Measurements from ENCODE around the gene FYCO1. TPM values are rescaled to one million over a fixed set of nuclear protein-coding genes. Genes with fewer than 3 reads are reported as not detected.

The FYCO1 gene
- polyA plus RNA-seq, 4 donors: 16.9 to 21.0 (median 19.1) TPM

- no peak for DNase-seq (ENCODE audit: low read depth in 4 of 4, low spot score in 3 of 4)
Measured at GRCh38 chr3:45966950-45967640, 28.5 kb downstream of the FYCO1 start.

- peak in 1 of 4 donors; percentile 19 for DNase-seq (ENCODE audit: low read depth in 4 of 4, low spot score in 3 of 4)
Measured at GRCh38 chr3:45966371-45966791, 29.2 kb downstream of the FYCO1 start.

- no peak for DNase-seq (ENCODE audit: low read depth in 4 of 4, low spot score in 3 of 4)
Measured at GRCh38 chr3:45965653-45966052, 30.0 kb downstream of the FYCO1 start.

DNA sequence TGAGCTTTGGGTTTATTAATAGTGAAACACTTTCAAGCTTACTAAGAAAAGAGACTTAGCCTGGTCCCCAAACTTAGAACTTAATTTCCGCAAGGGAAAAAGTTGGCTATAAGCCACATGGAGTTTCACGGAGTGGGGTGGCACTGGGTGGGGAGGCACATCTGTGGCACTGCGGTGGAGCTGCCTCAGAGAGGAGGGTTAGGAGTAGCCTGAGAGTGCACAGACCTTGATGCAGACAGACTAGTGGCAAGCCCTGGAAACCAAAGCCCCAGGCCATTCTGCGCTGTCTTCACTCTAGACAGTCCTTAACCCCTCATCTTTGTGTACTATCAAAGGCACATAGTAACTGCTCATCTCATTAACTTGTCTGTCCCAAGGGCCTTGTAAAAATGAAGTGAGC, 30.4 kb downstream of the FYCO1 start:
- no peak for DNase-seq (ENCODE audit: low read depth in 4 of 4, low spot score in 3 of 4)

- no peak for DNase-seq (ENCODE audit: low read depth in 4 of 4, low spot score in 3 of 4)
Measured at GRCh38 chr3:45964139-45964538, 31.5 kb downstream of the FYCO1 start.

DNA sequence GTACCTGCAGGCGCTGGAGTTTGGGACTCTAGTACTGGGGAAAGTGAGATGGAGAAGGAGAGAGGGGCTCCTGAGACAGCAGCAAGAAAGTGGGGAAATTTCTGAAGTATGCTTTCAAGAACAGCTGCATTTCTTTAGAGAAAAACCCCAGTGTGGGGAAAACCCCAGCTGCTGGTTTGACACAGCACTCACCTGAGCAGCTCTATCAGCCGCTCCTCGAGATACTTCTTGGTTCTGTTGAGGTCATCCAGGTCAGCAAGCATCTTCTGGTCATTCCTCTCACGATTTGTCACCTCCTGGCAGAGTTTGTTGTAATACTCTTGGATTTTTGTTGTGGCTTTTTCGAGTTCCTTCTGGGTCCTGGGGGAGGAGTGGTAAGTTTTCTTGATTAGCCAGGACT, 33.6 kb downstream of the FYCO1 start:
- DNase-seq (ENCODE audit: low read depth in 4 of 4, low spot score in 3 of 4): no peak

GRCh38 chr3:45960289-45960688, 35.3 kb downstream of the FYCO1 start:
- no peak for DNase-seq (ENCODE audit: low read depth in 4 of 4, low spot score in 3 of 4)

DNA sequence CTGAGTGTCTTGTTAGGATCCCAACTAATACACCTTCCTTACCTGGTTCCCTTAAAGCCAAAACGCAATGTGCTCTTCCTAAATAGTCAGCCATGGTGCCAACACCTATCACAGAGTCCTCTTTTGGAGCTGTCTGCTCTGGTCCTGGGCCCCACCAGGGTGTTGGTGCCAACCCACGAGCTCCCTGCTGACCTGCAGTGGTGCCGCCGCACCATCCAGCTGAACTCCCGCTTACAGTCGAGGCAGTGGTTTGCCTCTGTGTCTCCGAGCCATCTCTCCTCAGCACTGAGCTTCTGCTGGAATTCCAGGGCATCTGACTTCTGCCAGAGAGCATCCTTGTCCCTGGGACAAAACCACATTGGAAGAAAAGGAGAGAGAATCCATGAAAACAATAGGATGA, 36.4 kb downstream of the FYCO1 start:
- no peak for DNase-seq (ENCODE audit: low read depth in 4 of 4, low spot score in 3 of 4)

DNA sequence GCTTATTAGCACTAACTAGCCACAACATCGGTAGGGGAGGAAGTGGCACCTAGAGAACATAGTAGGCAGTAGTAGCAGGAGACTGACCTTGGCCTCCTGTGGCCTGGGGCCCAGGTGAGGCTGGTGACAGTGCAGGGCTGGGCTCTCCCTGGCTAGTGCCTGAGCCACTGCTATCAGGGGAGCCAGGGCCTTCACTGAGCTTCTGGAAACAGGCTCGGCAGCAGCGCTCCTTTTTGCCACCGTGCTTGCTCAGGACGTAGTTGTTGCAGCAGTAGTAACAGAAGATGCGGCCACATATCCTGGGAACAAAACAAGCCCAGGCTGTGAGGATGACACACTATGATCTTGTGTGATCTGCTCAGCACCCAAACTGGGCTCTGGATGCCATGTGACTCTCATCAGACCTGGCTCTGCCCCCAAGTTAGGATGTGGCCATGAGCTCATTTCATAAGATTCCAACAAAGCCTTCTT, 37.3 kb downstream of the FYCO1 start:
- DNase-seq (ENCODE audit: low read depth in 4 of 4, low spot score in 3 of 4): no peak

GRCh38 chr3:45957586-45957985, 38.0 kb downstream of the FYCO1 start:
- no peak for DNase-seq (ENCODE audit: low read depth in 4 of 4, low spot score in 3 of 4)

GRCh38 chr3:45955706-45956105, 39.9 kb downstream of the FYCO1 start:
- DNase-seq (ENCODE audit: low read depth in 4 of 4, low spot score in 3 of 4): no peak

GRCh38 chr3:45955017-45955647, 40.5 kb downstream of the FYCO1 start:
- no peak for DNase-seq (ENCODE audit: low read depth in 4 of 4, low spot score in 3 of 4)

DNA sequence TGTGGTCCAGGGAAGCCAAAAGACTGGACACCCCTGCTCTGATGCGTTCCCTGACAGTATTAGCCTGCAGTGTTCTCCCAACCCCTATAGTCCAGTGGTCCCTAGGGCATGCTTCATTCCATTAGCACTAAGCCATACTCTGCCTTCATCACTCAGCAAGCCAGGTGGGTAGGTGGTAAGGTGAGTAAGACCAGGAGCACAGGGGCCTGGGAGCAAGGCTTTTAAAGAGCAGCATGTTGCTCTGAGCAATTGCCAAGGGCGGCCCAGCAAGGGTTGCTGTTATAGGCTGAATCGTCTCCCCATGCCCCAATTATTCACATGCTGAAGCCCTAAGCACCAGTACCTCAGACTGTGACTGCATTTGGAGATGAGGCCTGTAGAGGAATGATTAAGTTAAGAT, 41.3 kb downstream of the FYCO1 start:
- DNase-seq (ENCODE audit: low read depth in 4 of 4, low spot score in 3 of 4): no peak

DNA sequence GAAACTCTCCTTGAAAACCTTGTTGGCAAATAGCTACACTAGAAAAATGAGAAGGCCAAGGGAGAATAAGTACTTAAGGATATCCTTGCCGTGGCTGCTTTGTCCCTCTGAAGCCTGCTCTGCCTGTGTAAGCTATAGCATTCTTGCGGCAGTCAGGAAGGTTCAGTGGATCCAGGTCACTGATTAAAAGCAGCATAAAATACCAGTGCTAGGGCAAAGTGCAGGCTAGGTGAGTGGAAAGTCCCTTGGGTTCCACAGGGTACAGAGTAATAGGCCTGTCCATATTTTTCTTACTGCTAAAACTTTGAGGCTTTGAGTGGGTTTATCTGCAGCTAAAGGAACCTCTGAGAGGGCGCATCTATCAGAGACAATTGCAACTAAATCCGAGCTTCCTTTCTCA, 42.1 kb downstream of the FYCO1 start:
- DNase-seq (ENCODE audit: low read depth in 4 of 4, low spot score in 3 of 4): no peak

DNA sequence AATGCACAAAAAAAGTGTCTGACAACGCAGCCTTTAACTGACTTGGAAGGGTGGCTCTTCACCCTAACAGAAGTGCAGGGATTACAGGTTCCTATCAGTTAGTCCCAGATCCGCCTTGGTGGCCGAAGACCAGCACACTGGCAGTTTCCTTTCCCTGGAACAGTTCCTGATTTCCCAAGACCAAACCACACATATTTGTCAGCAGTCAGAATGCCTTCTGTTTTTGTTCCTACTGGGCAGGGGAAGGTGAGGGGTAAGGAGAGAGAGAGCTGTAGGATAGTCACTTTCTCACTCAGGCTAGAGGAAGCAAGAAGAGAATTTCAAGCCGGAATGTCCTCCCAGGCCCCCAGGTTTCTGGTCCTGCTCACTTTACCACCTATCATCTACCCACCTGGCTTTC, 43.2 kb downstream of the FYCO1 start:
- no peak for DNase-seq (ENCODE audit: low read depth in 4 of 4, low spot score in 3 of 4)

GRCh38 chr3:45951946-45952345, 43.7 kb downstream of the FYCO1 start:
- no peak for DNase-seq (ENCODE audit: low read depth in 4 of 4, low spot score in 3 of 4)

- DNase-seq (ENCODE audit: low read depth in 4 of 4, low spot score in 3 of 4): no peak
Measured at GRCh38 chr3:45950686-45951600, 44.7 kb downstream of the FYCO1 start.

DNA sequence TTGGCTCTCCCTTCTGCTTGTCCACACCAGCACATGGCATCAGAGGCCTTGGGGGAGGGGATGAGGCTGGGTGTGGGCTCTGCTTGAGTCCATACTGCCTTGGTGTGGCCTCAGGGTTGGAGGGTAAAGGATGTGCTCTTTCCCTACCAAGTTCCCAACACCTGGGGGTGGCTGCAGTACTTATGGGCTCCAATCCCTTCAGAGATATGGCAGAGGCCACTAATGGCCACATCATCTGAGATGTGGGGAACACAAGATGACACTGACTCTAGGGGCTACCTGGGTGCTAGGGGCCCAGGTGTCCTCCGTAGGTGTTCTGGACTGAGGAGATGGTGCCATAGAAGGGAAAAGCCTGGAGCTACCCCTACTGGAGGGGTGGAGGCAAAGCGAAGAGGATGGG, 45.5 kb downstream of the FYCO1 start:
- DNase-seq (ENCODE audit: low read depth in 4 of 4, low spot score in 3 of 4): no peak

- DNase-seq (ENCODE audit: low read depth in 4 of 4, low spot score in 3 of 4): no peak
Measured at GRCh38 chr3:45949432-45949831, 46.2 kb downstream of the FYCO1 start.

DNA sequence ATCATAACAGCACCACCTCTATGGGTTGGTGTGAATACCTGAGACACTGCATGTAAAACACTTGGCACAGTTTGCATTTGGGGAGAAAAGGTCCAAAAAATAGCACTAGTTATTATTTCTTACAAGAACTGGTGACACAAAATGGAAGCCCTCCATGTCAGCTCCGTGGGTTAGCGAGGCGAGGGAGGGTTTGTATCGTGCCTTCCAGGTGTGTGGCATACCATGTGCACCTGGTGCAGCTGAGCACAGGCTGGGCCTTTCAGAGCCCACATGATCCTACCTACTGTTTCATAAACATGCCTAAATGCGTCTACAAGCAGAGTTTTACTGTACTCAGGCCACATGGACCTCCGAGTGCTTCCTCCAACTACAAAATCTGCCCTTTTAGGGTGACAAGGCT, 46.7 kb downstream of the FYCO1 start:
- no peak for DNase-seq (ENCODE audit: low read depth in 4 of 4, low spot score in 3 of 4)

DNA sequence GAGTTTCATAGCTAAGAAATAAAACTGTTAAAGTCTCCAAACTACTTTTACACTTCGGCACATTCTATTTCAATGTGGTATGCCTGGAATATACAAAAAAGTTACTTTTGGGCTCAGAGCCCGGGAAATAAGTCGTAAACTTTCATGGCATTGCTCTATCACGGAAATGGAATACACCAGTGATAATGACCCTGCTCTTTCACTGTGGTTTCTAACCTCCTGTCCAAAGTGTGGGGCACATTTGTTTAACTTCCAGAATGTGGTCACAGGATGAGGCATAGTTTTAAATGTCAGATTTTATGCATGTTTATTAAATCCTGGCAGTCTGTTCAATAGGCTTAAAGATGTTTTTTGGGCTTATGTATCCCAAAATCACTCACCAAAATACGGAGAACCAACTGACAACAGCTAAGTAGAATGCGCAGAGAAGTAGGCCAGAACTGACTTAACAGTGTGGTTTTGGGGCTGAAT, 47.3 kb downstream of the FYCO1 start:
- DNase-seq (ENCODE audit: low read depth in 4 of 4, low spot score in 3 of 4): no peak
